Panc1 (cell line): ENCODE results near the gene RIMBP3C. TPM values are rescaled to one million over a fixed set of nuclear protein-coding genes. Genes with fewer than 3 reads are reported as not detected.

Experiments used
- ATAC-seq: fragments of 200-7000 bp; cut with Tn5 transposase; 2 replicates; pipeline ENCODE4 v1.9.1; 2020; ENCODE audit warnings: mild to moderate bottlenecking, moderate library complexity
- BruUV-seq: library from RNA; stranded (reverse); fragments of 400-500 nt; replicated peaks from 2 replicates; lab custom pipeline; 2021; lab: Mats Ljungman, UMichigan
- CTCF ChIA-PET: fragments of 300-600 bp; sonication (Branson Sonifier 250); formaldehyde crosslinking; loops from one replicate; lab custom pipeline; 2022; ENCODE audit warnings: antibody characterized with exemption; lab: Charles Lee
- POLR2A ChIA-PET: fragments of 300-600 bp; sonication (Branson Sonifier 250); formaldehyde crosslinking; loops from one replicate; lab custom pipeline; 2022; ENCODE audit warnings: antibody characterized with exemption; lab: Charles Lee
- DNase-seq: peaks from one replicate; pipeline ENCODE4 v3.0.0-alpha.2; 2010; ENCODE audit warnings: low read depth, low spot score
- H3K27ac ChIP-seq: 2 replicates; pipeline ENCODE4 v1.5.1; 2011; ENCODE audit warnings: mild to moderate bottlenecking, low read length, inconsistent platforms
- H3K27me3 ChIP-seq: fragments of 200-500 bp; sonication (Bioruptor generic); 2 replicates; pipeline ENCODE4 v1.6.0; 2014; ENCODE audit warnings: low read length, inconsistent platforms; ENCODE audit not compliant: control insufficient read depth, insufficient read depth
- H3K36me3 ChIP-seq: fragments of 200-500 bp; sonication (Bioruptor generic); 2 replicates; pipeline ENCODE4 v1.5.1; 2014; ENCODE audit warnings: inconsistent platforms, mild to moderate bottlenecking, low read length, moderate library complexity; ENCODE audit not compliant: control insufficient read depth, insufficient read depth
- H3K4me1 ChIP-seq: 2 replicates; pipeline ENCODE4 v1.5.1; 2011; ENCODE audit warnings: inconsistent platforms, mild to moderate bottlenecking, low read length, moderate library complexity; ENCODE audit not compliant: control insufficient read depth, insufficient read depth
- H3K4me3 ChIP-seq, 2 experiments: 2 replicates each; pipeline ENCODE4 v1.5.1; 2011 to 2012; ENCODE audit warnings: low read depth in 2 of 2, low read length in 2 of 2, mild to moderate bottlenecking in 2 of 2, inconsistent platforms in 1 of 2, moderate library complexity in 1 of 2
- H3K9me3 ChIP-seq: fragments of 200-500 bp; sonication (Bioruptor generic); 2 replicates; pipeline ENCODE4 v1.5.1; 2014; ENCODE audit warnings: low read depth, mild to moderate bottlenecking, inconsistent platforms, low read length, moderate library complexity; ENCODE audit not compliant: control insufficient read depth, insufficient read depth
- POLR2AphosphoS5 ChIP-seq: IDR thresholded peaks from 2 replicates; pipeline ENCODE4 v1.6.1; 2012; ENCODE audit warnings: mild to moderate bottlenecking, low read depth, low read length, moderate library complexity
- SIN3A ChIP-seq: IDR thresholded peaks from 2 replicates; pipeline ENCODE4 v1.6.1; 2012; ENCODE audit warnings: low read depth, mild to moderate bottlenecking, low read length, moderate library complexity, borderline replicate concordance; ENCODE audit not compliant: insufficient read depth
- TCF7L2 ChIP-seq: IDR thresholded peaks from 2 replicates; pipeline ENCODE4 v1.6.1; 2011; ENCODE audit warnings: mild to moderate bottlenecking, low read depth, low read length, inconsistent platforms
- in situ Hi-C: cut with HindIII; loops from 2 replicates; pipeline ENCODE4 v1.10.0; 2016; ENCODE audit warnings: low sequenced_read_pairs, low pct_unique_long_range_greater_than_20kb
- intact Hi-C: fragments of 100-400 bp; cut with micrococcal nuclease; formaldehyde crosslinking; loops from one replicate; pipeline ENCODE4 v1.10.0; 2022; ENCODE audit not compliant: unreplicated experiment
- total RNA-seq: library from RNA; stranded (reverse); gene quantifications from one replicate; pipeline ENCODE4 v1.2.1, GENCODE V29; 2021; ENCODE audit not compliant: unreplicated experiment
- TF ChIP-seq, protein P1 (sequence below), 2 experiments: IDR thresholded peaks; 2 replicates each; pipeline ENCODE4 v1.6.1; 2011 to 2012; ENCODE audit warnings: low read depth in 2 of 2, control low read depth in 1 of 2, low read length in 1 of 2, mild to moderate bottlenecking in 1 of 2, moderate library complexity in 1 of 2; ENCODE audit not compliant: insufficient read depth in 1 of 2
- TF ChIP-seq, protein P2 (sequence below): fragments of 450-650 bp; IDR thresholded peaks from 2 replicates; pipeline ENCODE4 v1.5.1; 2017; ENCODE audit warnings: mild to moderate bottlenecking

Gene RIMBP3C
- total RNA-seq, 1 experiment from 2014 or later, result 0.90 TPM

DNA sequence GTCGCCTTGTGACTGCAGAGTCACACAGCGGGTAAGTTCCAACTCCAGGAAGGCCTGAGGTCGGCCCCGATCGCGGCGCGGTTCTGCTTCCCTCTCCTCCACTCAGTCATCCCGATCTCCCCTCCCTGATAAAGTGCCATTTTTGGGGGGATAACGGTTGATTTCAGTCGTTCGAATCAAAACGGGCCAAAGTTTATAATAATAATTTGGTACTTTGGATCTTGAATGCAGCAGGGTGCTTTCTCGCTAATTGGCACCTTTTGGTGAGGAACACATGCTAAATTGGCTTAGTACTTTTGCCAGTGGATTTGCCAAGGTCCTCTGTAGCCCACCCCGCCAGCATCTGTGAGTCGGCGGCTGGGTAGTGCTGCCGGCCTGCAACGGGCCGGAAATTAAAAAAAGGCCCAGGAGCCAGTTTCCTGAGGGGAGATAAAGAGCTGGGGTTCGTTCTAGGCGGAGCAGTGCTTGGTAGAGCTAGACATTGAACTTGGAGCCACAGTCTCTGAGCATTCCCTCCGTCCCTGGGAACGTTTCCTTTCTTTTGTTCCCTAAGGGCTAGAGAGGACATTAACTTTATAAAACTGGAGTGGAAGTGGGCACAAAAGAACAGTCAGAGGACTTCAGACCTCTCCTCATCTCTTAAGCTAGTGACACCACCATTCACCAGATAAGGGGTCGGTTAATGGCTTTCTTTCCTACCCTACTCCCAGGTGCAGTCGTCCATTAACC is 17.2 kb upstream of the RIMBP3C start:
- in situ Hi-C loops, result no loop called here

DNA sequence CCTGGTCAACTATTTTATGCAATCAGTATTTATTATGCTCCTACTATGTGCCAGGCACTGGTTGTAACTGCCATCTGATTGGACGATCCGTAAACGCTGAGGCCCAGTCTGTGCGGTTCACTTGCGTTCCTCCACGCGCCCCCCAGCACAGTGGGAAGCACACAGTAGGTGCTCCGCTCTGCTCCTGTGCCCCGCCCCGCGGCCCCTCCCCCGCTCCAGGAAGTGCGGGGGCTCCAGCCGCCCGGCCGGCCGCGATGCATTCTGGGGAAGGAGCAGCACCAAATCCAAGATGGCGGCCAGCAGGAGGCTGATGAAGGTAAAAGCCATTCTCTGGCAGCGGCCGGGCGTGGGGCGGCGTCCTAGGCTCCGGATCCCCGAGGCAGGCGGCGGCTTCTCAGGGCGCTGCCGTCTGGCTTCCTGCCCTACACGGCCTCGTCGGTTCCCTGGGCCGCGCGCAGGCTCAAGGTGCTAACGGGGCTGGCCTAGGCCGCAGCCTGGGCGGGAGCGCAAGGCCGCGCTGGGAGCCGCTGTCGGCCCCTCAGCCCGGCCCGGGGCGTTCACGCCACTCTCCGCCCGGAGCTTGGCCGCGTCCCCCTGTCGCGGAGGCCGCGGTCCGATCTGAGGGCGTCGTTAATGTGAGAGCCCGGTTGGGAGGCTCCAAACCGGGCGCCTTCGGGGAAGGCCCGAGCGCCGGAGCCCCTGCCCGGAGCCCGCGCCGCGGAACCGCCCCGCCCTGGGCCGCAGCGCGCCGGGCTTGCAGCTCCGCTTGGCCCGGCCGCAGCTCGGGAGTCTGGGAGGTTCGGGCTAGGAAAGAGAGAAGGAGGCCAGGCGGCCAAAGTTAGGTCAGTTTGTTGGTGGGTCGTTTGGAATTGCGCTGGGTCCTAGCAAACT is 16.4 kb upstream of the RIMBP3C start, which contains the start of gene UBE2L3:
UBE2L3 (plus strand) TSS at position 259 of the 891 bp plus-strand sequence; CDS start at position 290, 31 bp downstream.
- ChIA-PET POLR2A (no interaction called here), CTCF (no interaction called here)
- no TSS peak for BruUV-seq
- Histone ChIP-seq H3K9me3 (no peaks in the 10 kb centered on the region), H3K36me3 (peaks cover 6% of the 10 kb centered on the region), H3K4me3 (peak within 1 kb of the TSS; percentile 87 to 92), H3K27me3 (no peaks in the 10 kb centered on the region), H3K27ac (peak within 1 kb of the TSS; percentile 93), H3K4me1 (peaks cover 27% of the 10 kb centered on the region)
- in situ Hi-C loops, result no loop called here
- ATAC-seq (peak; percentile 88), DNase-seq (no peak)
- intact Hi-C loops, result no loop called here
- peak; percentile 80 for TF ChIP-seq POLR2AphosphoS5
- TF ChIP-seq, protein P1, sequence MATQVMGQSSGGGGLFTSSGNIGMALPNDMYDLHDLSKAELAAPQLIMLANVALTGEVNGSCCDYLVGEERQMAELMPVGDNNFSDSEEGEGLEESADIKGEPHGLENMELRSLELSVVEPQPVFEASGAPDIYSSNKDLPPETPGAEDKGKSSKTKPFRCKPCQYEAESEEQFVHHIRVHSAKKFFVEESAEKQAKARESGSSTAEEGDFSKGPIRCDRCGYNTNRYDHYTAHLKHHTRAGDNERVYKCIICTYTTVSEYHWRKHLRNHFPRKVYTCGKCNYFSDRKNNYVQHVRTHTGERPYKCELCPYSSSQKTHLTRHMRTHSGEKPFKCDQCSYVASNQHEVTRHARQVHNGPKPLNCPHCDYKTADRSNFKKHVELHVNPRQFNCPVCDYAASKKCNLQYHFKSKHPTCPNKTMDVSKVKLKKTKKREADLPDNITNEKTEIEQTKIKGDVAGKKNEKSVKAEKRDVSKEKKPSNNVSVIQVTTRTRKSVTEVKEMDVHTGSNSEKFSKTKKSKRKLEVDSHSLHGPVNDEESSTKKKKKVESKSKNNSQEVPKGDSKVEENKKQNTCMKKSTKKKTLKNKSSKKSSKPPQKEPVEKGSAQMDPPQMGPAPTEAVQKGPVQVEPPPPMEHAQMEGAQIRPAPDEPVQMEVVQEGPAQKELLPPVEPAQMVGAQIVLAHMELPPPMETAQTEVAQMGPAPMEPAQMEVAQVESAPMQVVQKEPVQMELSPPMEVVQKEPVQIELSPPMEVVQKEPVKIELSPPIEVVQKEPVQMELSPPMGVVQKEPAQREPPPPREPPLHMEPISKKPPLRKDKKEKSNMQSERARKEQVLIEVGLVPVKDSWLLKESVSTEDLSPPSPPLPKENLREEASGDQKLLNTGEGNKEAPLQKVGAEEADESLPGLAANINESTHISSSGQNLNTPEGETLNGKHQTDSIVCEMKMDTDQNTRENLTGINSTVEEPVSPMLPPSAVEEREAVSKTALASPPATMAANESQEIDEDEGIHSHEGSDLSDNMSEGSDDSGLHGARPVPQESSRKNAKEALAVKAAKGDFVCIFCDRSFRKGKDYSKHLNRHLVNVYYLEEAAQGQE (IDR thresholded peaks at IDR 0.05; ENCODE audit: insufficient read depth in 1 of 2, low read depth in 2 of 2, low read length in 1 of 2), result no peak
- TF ChIP-seq SIN3A, result 0 out of 2 replicates have a peak, but pooled peaks have one; percentile 19

More for the DNA sequence above, 17.2 kb upstream of the RIMBP3C start:
- Histone ChIP-seq H3K36me3 (peaks cover 6% of the 10 kb centered on the region), H3K27me3 (no peaks in the 10 kb centered on the region), H3K4me3 (peak overlapping the region; percentile 87 to 92), H3K4me1 (peaks cover 33% of the 10 kb centered on the region), H3K9me3 (no peaks in the 10 kb centered on the region), H3K27ac (peak overlapping the region; percentile 93)
- BruUV-seq, result no TSS peak
- TF ChIP-seq, protein P1 (IDR thresholded peaks at IDR 0.05; ENCODE audit: insufficient read depth in 1 of 2, low read depth in 2 of 2, low read length in 1 of 2), result no peak
- no peak for TF ChIP-seq SIN3A
- TF ChIP-seq POLR2AphosphoS5, result no peak
- TF ChIP-seq TCF7L2, result no peak
- TF ChIP-seq, protein P2, sequence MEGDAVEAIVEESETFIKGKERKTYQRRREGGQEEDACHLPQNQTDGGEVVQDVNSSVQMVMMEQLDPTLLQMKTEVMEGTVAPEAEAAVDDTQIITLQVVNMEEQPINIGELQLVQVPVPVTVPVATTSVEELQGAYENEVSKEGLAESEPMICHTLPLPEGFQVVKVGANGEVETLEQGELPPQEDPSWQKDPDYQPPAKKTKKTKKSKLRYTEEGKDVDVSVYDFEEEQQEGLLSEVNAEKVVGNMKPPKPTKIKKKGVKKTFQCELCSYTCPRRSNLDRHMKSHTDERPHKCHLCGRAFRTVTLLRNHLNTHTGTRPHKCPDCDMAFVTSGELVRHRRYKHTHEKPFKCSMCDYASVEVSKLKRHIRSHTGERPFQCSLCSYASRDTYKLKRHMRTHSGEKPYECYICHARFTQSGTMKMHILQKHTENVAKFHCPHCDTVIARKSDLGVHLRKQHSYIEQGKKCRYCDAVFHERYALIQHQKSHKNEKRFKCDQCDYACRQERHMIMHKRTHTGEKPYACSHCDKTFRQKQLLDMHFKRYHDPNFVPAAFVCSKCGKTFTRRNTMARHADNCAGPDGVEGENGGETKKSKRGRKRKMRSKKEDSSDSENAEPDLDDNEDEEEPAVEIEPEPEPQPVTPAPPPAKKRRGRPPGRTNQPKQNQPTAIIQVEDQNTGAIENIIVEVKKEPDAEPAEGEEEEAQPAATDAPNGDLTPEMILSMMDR, result no peak
- ChIA-PET CTCF (no interaction called here), POLR2A (no interaction called here)
- ATAC-seq, result peak; percentile 48
- intact Hi-C loops, result no loop called here
- DNase-seq, result no peak
